SU-DHL-6 (cell line): Measurements from ENCODE around the gene ACTL10.

Experiments used
- H2AFZ ChIP-seq: fragments of 200-600 bp; sonication (generic); 2 replicates; pipeline ENCODE4 v1.6.1; 2014; ENCODE audit warnings: low read depth, mild to moderate bottlenecking, moderate library complexity, mixed read lengths, antibody characterized with exemption, low read length; ENCODE audit not compliant: severe bottlenecking
- H3F3A ChIP-seq: fragments of 200-600 bp; shearing (Covaris generic); 2 replicates; pipeline ENCODE4 v1.6.0; 2016; ENCODE audit warnings: antibody characterized with exemption, mild to moderate bottlenecking; ENCODE audit not compliant: insufficient read depth
- H3K27ac ChIP-seq: fragments of 200-600 bp; sonication (generic); 2 replicates; pipeline ENCODE4 v1.5.1; 2016; ENCODE audit warnings: low read depth, mild to moderate bottlenecking, low read length, moderate library complexity, mixed read lengths
- H3K27me3 ChIP-seq: fragments of 200-600 bp; sonication (generic), shearing (Covaris generic); 2 replicates; pipeline ENCODE4 v1.6.0; 2014; ENCODE audit warnings: mild to moderate bottlenecking, low read length
- H3K36me3 ChIP-seq: fragments of 200-600 bp; sonication (generic); 2 replicates; pipeline ENCODE4 v1.6.1; 2014; ENCODE audit warnings: mild to moderate bottlenecking, low read length, mixed read lengths
- H3K4me2 ChIP-seq: fragments of 300-600, 200-600 bp; shearing (Covaris generic), sonication (generic); 2 replicates; pipeline ENCODE4 v1.6.0; 2014; ENCODE audit warnings: low read length, low read depth, mild to moderate bottlenecking; ENCODE audit not compliant: poor library complexity, severe bottlenecking
- H3K4me3 ChIP-seq: fragments of 200-600 bp; sonication (generic); 2 replicates; pipeline ENCODE4 v1.5.1; 2014; ENCODE audit warnings: antibody characterized with exemption, low read length, mild to moderate bottlenecking, mixed read lengths; ENCODE audit not compliant: insufficient read depth, poor library complexity, severe bottlenecking
- H3K79me2 ChIP-seq: fragments of 200-600 bp; sonication (generic); 2 replicates; pipeline ENCODE4 v1.6.1; 2014; ENCODE audit warnings: mild to moderate bottlenecking, low read length, moderate library complexity; ENCODE audit not compliant: insufficient read depth
- H3K9ac ChIP-seq: fragments of 200-600 bp; sonication (generic); 2 replicates; pipeline ENCODE4 v1.7.0; 2014; ENCODE audit warnings: mild to moderate bottlenecking, low read length
- H3K9me2 ChIP-seq: fragments of 200-600 bp; sonication (generic); replicated peaks from 2 replicates; pipeline ENCODE4 v1.6.1; 2014; ENCODE audit warnings: low read length; ENCODE audit not compliant: insufficient read depth
- H3K9me3 ChIP-seq: fragments of 200-600 bp; sonication (generic); 2 replicates; pipeline ENCODE4 v1.6.1; 2014; ENCODE audit warnings: low read length, mixed read lengths; ENCODE audit not compliant: insufficient read depth
- H4K20me1 ChIP-seq: fragments of 200-600 bp; sonication (generic); 2 replicates; pipeline ENCODE4 v1.6.1; 2014; ENCODE audit warnings: low read depth, mild to moderate bottlenecking, antibody characterized with exemption, low read length, moderate library complexity, mixed read lengths
- EZH2phosphoT487 ChIP-seq: fragments of 200-600 bp; sonication (generic), shearing (Covaris generic); conservative IDR thresholded peaks from 2 replicates; pipeline ENCODE4 v1.6.1; 2018; ENCODE audit warnings: mild to moderate bottlenecking, antibody characterized with exemption, low read length, moderate library complexity, mixed read lengths
- TF ChIP-seq, protein P1 (sequence below): fragments of 200-600 bp; sonication (generic); IDR thresholded peaks from one replicate; pipeline ENCODE4 v1.5.1; 2017; ENCODE audit warnings: antibody characterized with exemption, mild to moderate bottlenecking, low read length, moderate library complexity; ENCODE audit not compliant: insufficient read depth, poor library complexity, severe bottlenecking

Gene ACTL10

GRCh38 chr20:33651562-33652048, 15.1 kb upstream of the ACTL10 start:
- Histone ChIP-seq H4K20me1 (no peaks in the 10 kb centered on the region), H3K9me2 (no peaks in the 10 kb centered on the region), H3K9ac (no peak overlapping the region), H3K4me3 (no peak overlapping the region), H3K27me3 (no peaks in the 10 kb centered on the region), H2AFZ (no peak overlapping the region), H3K4me2 (no peak overlapping the region), H3F3A (no peaks in the 10 kb centered on the region), H3K27ac (no peak overlapping the region), H3K36me3 (no peaks in the 10 kb centered on the region), H3K9me3 (no peaks in the 10 kb centered on the region), H3K79me2 (no peaks in the 10 kb centered on the region)
- TF ChIP-seq, protein P1, sequence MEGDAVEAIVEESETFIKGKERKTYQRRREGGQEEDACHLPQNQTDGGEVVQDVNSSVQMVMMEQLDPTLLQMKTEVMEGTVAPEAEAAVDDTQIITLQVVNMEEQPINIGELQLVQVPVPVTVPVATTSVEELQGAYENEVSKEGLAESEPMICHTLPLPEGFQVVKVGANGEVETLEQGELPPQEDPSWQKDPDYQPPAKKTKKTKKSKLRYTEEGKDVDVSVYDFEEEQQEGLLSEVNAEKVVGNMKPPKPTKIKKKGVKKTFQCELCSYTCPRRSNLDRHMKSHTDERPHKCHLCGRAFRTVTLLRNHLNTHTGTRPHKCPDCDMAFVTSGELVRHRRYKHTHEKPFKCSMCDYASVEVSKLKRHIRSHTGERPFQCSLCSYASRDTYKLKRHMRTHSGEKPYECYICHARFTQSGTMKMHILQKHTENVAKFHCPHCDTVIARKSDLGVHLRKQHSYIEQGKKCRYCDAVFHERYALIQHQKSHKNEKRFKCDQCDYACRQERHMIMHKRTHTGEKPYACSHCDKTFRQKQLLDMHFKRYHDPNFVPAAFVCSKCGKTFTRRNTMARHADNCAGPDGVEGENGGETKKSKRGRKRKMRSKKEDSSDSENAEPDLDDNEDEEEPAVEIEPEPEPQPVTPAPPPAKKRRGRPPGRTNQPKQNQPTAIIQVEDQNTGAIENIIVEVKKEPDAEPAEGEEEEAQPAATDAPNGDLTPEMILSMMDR, result no peak
- no peak for TF ChIP-seq EZH2phosphoT487

DNA sequence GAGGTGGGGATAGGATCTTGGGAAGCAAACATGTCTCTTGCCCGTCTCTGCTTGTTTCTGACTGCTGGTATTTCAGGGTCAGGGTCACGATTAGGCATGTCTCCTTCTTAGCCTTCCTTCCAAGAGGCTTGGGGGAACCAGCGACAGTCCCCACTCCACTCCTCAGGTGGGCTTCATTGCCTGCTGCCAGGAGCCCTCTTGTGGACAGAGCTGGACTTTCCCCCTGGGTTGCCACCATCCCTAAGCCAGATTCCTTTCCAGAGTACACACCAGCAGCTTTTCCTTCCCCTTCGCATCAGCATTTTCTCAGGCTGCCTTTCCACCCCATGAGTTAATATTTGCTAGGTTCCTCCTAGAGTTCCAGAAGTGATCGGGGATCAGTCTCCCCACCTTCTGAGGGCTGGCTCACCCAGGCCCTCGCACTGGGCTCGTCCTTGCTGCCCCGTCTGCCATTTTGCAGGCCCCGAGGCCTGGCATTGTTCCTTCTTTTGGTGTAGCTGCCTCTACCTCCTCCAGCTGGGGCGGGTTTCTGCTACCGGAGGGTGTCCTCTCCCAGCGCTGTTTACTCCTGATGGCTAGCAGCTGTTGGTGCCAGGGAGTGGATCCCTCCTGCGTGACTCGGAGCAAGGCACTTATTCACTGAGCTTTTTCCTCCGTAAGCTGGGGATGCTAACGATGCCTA, 13.4 kb upstream of the ACTL10 start:
- H3K9me2 ChIP-seq, result no peaks in the 10 kb centered on the region
- no peak overlapping the region for H2AFZ ChIP-seq
- H3K36me3 ChIP-seq, result no peaks in the 10 kb centered on the region
- no peak overlapping the region for H3K4me2 ChIP-seq
- no peaks in the 10 kb centered on the region for H4K20me1 ChIP-seq
- H3K9me3 ChIP-seq, result no peaks in the 10 kb centered on the region
- H3K4me3 ChIP-seq, result no peak overlapping the region
- no peaks in the 10 kb centered on the region for H3K27me3 ChIP-seq
- TF ChIP-seq, protein P1, result peak; percentile 52
- no peak for TF ChIP-seq EZH2phosphoT487
- H3F3A ChIP-seq, result no peaks in the 10 kb centered on the region
- no peaks in the 10 kb centered on the region for H3K79me2 ChIP-seq
- no peak overlapping the region for H3K9ac ChIP-seq
- H3K27ac ChIP-seq, result no peak overlapping the region

GRCh38 chr20:33653900-33654596, 12.7 kb upstream of the ACTL10 start:
- TF ChIP-seq, protein P1, result no peak
- no peak for TF ChIP-seq EZH2phosphoT487
- no peak overlapping the region for H2AFZ ChIP-seq

More at GRCh38 chr20:33653900-33654596, 12.7 kb upstream of the ACTL10 start:
- no peak overlapping the region for H3K4me3 ChIP-seq
- H4K20me1 ChIP-seq, result no peaks in the 10 kb centered on the region
- H3K9me2 ChIP-seq, result no peaks in the 10 kb centered on the region
- no peaks in the 10 kb centered on the region for H3K36me3 ChIP-seq
- no peak overlapping the region for H3K9ac ChIP-seq
- H3F3A ChIP-seq, result no peaks in the 10 kb centered on the region
- no peaks in the 10 kb centered on the region for H3K9me3 ChIP-seq
- no peaks in the 10 kb centered on the region for H3K27me3 ChIP-seq
- H3K27ac ChIP-seq, result no peak overlapping the region
- H3K79me2 ChIP-seq, result no peaks in the 10 kb centered on the region
- H3K4me2 ChIP-seq, result no peak overlapping the region
